Gastroesophageal sphincter (tissue), 3 donors: Measurements from ENCODE around the gene WDR3.

Source experiments
- EP300 ChIP-seq: sonication (generic); formaldehyde crosslinking; IDR thresholded peaks from one replicate; pipeline ENCODE4 v1.6.1; 2017; ENCODE audit warnings: antibody characterized with exemption, mild to moderate bottlenecking
- POLR2A ChIP-seq, 2 donors: fragments of 450-650 bp; IDR thresholded peaks; one replicate each; pipeline ENCODE4 v1.6.1; 2017; ENCODE audit warnings: antibody characterized with exemption in 2 of 2, mild to moderate bottlenecking in 2 of 2, moderate library complexity in 1 of 2
- POLR2AphosphoS5 ChIP-seq: sonication (generic); formaldehyde crosslinking; IDR thresholded peaks from one replicate; pipeline ENCODE4 v1.6.1; 2017; ENCODE audit warnings: antibody characterized with exemption
- TF ChIP-seq, protein P1 (sequence below), 4 experiments: fragments of 200-600 bp in 2 of 4; fragments of 450-650 bp in 2 of 4; sonication (generic) in 1 of 4; IDR thresholded peaks; one replicate each; pipeline ENCODE4 v1.5.1; 2017 to 2019; ENCODE audit warnings: antibody characterized with exemption in 4 of 4, mild to moderate bottlenecking in 2 of 4, moderate library complexity in 2 of 4

- TF ChIP-seq POLR2A (IDR thresholded peaks at IDR 0.05) (no peak), POLR2AphosphoS5 (no peak), EP300 (no peak)
- TF ChIP-seq, protein P1, sequence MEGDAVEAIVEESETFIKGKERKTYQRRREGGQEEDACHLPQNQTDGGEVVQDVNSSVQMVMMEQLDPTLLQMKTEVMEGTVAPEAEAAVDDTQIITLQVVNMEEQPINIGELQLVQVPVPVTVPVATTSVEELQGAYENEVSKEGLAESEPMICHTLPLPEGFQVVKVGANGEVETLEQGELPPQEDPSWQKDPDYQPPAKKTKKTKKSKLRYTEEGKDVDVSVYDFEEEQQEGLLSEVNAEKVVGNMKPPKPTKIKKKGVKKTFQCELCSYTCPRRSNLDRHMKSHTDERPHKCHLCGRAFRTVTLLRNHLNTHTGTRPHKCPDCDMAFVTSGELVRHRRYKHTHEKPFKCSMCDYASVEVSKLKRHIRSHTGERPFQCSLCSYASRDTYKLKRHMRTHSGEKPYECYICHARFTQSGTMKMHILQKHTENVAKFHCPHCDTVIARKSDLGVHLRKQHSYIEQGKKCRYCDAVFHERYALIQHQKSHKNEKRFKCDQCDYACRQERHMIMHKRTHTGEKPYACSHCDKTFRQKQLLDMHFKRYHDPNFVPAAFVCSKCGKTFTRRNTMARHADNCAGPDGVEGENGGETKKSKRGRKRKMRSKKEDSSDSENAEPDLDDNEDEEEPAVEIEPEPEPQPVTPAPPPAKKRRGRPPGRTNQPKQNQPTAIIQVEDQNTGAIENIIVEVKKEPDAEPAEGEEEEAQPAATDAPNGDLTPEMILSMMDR (IDR thresholded peaks at IDR 0.05) = no peak
These were observed 83.1 kb downstream of the WDR3 start for GRCh38 chr1:118012515-118013124.
